K562 (cell line): ENCODE data around the gene MBOAT1. TPM values are rescaled to one million over a fixed set of nuclear protein-coding genes. Genes with fewer than 3 reads are reported as not detected.

Source experiments
- ATAC-seq: fragments of 200-7000 bp; cut with Tn5 transposase; 3 replicates; pipeline ENCODE4 v1.9.1; 2020; ENCODE audit warnings: moderate library complexity
- BruUV-seq: library from RNA; stranded (reverse); fragments of 400-500 nt; replicated peaks from 2 replicates; lab custom pipeline; 2021; lab: Mats Ljungman, UMichigan
- CTCF ChIA-PET: fragments of 300-600 bp; formaldehyde crosslinking; extraction: SDS; loops from one replicate; lab custom pipeline; 2021; ENCODE audit warnings: low intra/inter-chr PET ratio; lab: Yijun Ruan, JAX
- POLR2A ChIA-PET: fragments of 300-600, 350-650 bp; sonication (Branson Sonifier 250); formaldehyde crosslinking; extraction: SDS; loops from one replicate; lab custom pipeline; 2021; ENCODE audit warnings: antibody characterized with exemption, inconsistent platforms; lab: Yijun Ruan, JAX
- DNase-seq, 4 experiments: peaks; one replicate each; pipeline versions ENCODE4 v3.0.0 to v3.0.0-alpha.2; 2011 to 2018; ENCODE audit warnings: low spot score in 3 of 4, mixed read lengths in 3 of 4; ENCODE audit errors: extremely low read depth in 1 of 4
- FAIRE-seq: peaks from 2 replicates; lab custom pipeline; 2011; peaks lifted over from hg19 to GRCh38; lab: Jason Lieb, UNC
- H2AFZ ChIP-seq: 2 replicates; pipeline ENCODE4 v1.6.0; 2011; ENCODE audit warnings: low read depth, low read length, control low read depth, inconsistent platforms
- H3K27ac ChIP-seq: fragments of 200-600 bp; 3 replicates; pipeline ENCODE4 v1.8.0; 2011; ENCODE audit warnings: low read depth, mild to moderate bottlenecking, control low read depth, inconsistent platforms, low read length, moderate library complexity, mixed read lengths; ENCODE audit errors: extremely low read depth
- H3K27me3 ChIP-seq, 2 experiments: fragments of 300-600 bp in 1 of 2; 2 replicates in 1 of 2; 3 replicates in 1 of 2; pipeline versions ENCODE4 v1.6.0 to v1.8.0; 2011; ENCODE audit warnings: inconsistent platforms in 2 of 2, low read length in 2 of 2, mild to moderate bottlenecking in 1 of 2, mixed read lengths in 1 of 2, moderate library complexity in 1 of 2; ENCODE audit not compliant: control insufficient read depth in 2 of 2, insufficient read depth in 2 of 2
- H3K36me3 ChIP-seq: fragments of 300-600 bp; 3 replicates; pipeline ENCODE4 v1.8.0; 2011; ENCODE audit warnings: mild to moderate bottlenecking, low read length, inconsistent platforms; ENCODE audit not compliant: control insufficient read depth, insufficient read depth
- H3K4me1 ChIP-seq, 2 experiments: fragments of 200-600 bp in 1 of 2; replicated peaks in 1 of 2; 2 replicates in 1 of 2; 3 replicates in 1 of 2; pipeline versions ENCODE4 v1.5.1 to v1.8.0; 2011; ENCODE audit warnings: inconsistent platforms in 2 of 2, low read length in 2 of 2, mild to moderate bottlenecking in 1 of 2, mixed read lengths in 1 of 2, moderate library complexity in 1 of 2; ENCODE audit not compliant: control insufficient read depth in 2 of 2, insufficient read depth in 2 of 2
- H3K4me2 ChIP-seq: 2 replicates; pipeline ENCODE4 v1.6.1; 2011; ENCODE audit warnings: low read length, control low read depth, inconsistent platforms, mixed read lengths; ENCODE audit not compliant: insufficient read depth
- H3K4me3 ChIP-seq: fragments of 200-600 bp; sonication (generic), shearing (Covaris generic); 2 replicates; pipeline ENCODE4 v1.5.1; 2016; ENCODE audit warnings: control low read depth, inconsistent platforms
- H3K79me2 ChIP-seq: fragments of 200-600 bp; 3 replicates; pipeline ENCODE4 v1.8.0; 2011; ENCODE audit warnings: low read length, inconsistent platforms; ENCODE audit not compliant: control insufficient read depth, insufficient read depth
- H3K9ac ChIP-seq, 2 experiments: 2 replicates each; pipeline versions ENCODE4 v1.6.0 to v1.6.1; 2011; ENCODE audit warnings: low read depth in 2 of 2, low read length in 2 of 2, control low read depth in 1 of 2, inconsistent platforms in 1 of 2, mild to moderate bottlenecking in 1 of 2, mixed read lengths in 1 of 2; ENCODE audit not compliant: insufficient read depth in 1 of 2
- H3K9me1 ChIP-seq: one replicate; pipeline ENCODE4 v1.6.0; 2011; ENCODE audit warnings: inconsistent platforms, mild to moderate bottlenecking, low read length, moderate library complexity; ENCODE audit not compliant: control insufficient read depth, insufficient read depth
- H3K9me3 ChIP-seq: replicated peaks from 2 replicates; pipeline ENCODE4 v1.5.1; 2011; ENCODE audit warnings: low read depth, low read length, inconsistent platforms; ENCODE audit not compliant: control insufficient read depth, insufficient read depth
- H4K20me1 ChIP-seq: replicated peaks from 2 replicates; pipeline ENCODE4 v1.6.1; 2011; ENCODE audit warnings: low read length, inconsistent platforms, mixed read lengths; ENCODE audit not compliant: control insufficient read depth, insufficient read depth
- CAMTA2 ChIP-seq: fragments of 250-450 bp; sonication (Bioruptor Pico); conservative IDR thresholded peaks from 2 replicates; pipeline ENCODE4 v1.5.1; 2022
- FOXA1 ChIP-seq: fragments of 450-650 bp; IDR thresholded peaks from 2 replicates; pipeline ENCODE4 v1.6.1; 2016; ENCODE audit warnings: mild to moderate bottlenecking, borderline replicate concordance
- FOXA3 ChIP-seq, 2 experiments: fragments of 450-650 bp in 1 of 2; sonication (generic) in 1 of 2; formaldehyde crosslinking; IDR thresholded peaks in 1 of 2; conservative IDR thresholded peaks in 1 of 2; 2 replicates each; pipeline versions ENCODE4 v1.4.0 to v1.8.0; 2020 to 2022; ENCODE audit warnings: mild to moderate bottlenecking in 2 of 2, missing genetic modification reagents in 1 of 2
- HNRNPH1 ChIP-seq: fragments of 200-400 bp; formaldehyde crosslinking; optimal IDR thresholded peaks from 2 replicates; pipeline ENCODE3; 2017; ENCODE audit warnings: low read depth, mild to moderate bottlenecking, low read length, moderate library complexity
- NCOR1 ChIP-seq: fragments of 450-650 bp; IDR thresholded peaks from 2 replicates; pipeline ENCODE4 v1.6.1; 2016; ENCODE audit warnings: mild to moderate bottlenecking, moderate library complexity
- PRDM10 ChIP-seq: fragments of 450-650 bp; IDR thresholded peaks from 2 replicates; pipeline ENCODE4 v1.6.1; 2018; ENCODE audit not compliant: partially characterized antibody
- ZNF592 ChIP-seq: fragments of 450-650 bp; IDR thresholded peaks from 2 replicates; pipeline ENCODE4 v1.6.1; 2017; ENCODE audit warnings: antibody characterized with exemption, mild to moderate bottlenecking
- ZNF695 ChIP-seq: fragments of 450-650 bp; formaldehyde crosslinking; IDR thresholded peaks from 2 replicates; pipeline ENCODE4 v1.4.0; 2020; ENCODE audit warnings: mild to moderate bottlenecking, moderate library complexity
- WGBS: fragments of 100-300 bp; shearing (Covaris generic); methylation state at CpG from one replicate; pipeline ENCODE4 v1.1.6; 2016; ENCODE audit warnings: low coverage, mixed read lengths; ENCODE audit not compliant: insufficient coverage; ENCODE audit errors: missing lambda C conversion rate; 5-methylcytosine and 5-hydroxymethylcytosine counted together
- in situ Hi-C: fragments of 300-500 bp; cut with MboI; formaldehyde crosslinking; loops from 4 replicates; pipeline ENCODE4 v1.15.0; 2018; ENCODE audit warnings: inconsistent platforms, mixed read lengths
- intact Hi-C: fragments of 100-400 bp; cut with micrococcal nuclease; formaldehyde crosslinking; loops from 2 replicates; pipeline ENCODE4 v1.14.2; 2022
- polyA plus RNA-seq, 8 experiments: library from polyadenylated mRNA; depleted of rRNA in 4 of 8; stranded (reverse) in 5 of 8; unstranded in 3 of 8; fragments of >200 nt; fragmentation: Nextera tagmentation in 2 of 8; fragmentation: Illumina TruSeq in 1 of 8; extraction: Ambion mirVana in 2 of 8; extraction: Trizol in 1 of 8; gene quantifications; 2 replicates each; pipeline versions ENCODE4 v1.2.1 to v1.2.3, GENCODE V29; 2011 to 2014; ENCODE audit warnings: inconsistent platforms in 1 of 8, missing spikeins in 1 of 8
- total RNA-seq, 7 experiments: library from RNA; depleted of rRNA in 6 of 7; stranded (reverse); fragments of >200 nt in 6 of 7; fragmentation: Illumina TruSeq in 2 of 7; extraction: Trizol in 2 of 7; gene quantifications; 2 replicates each; pipeline versions ENCODE4 v1.2.1 to v1.2.3, GENCODE V29; 2011 to 2021; ENCODE audit warnings: low replicate concordance in 1 of 7

MBOAT1 gene
- total and polyA plus RNA-seq, 9 of the 15 experiments (the other 6 are each of a cell fraction or from before 2014, with no cell fraction given) = 0.13 to 16.5 (median 10.3) TPM

GRCh38 chr6:20085817-20086216 is 126.5 kb downstream of the MBOAT1 start:
- DNase-seq = no peak
- no TSS peak for BruUV-seq
- ChIA-PET CTCF (no interaction called here), POLR2A (no interaction called here)
- H3K4me1 ChIP-seq = no peaks in the 10 kb centered on the region
- peaks cover 3% of the 10 kb centered on the region for H3K9me3 ChIP-seq
- no peak for ATAC-seq
- in situ Hi-C loops (no loop called here), intact Hi-C loops (no loop called here)
- no peaks in the 10 kb centered on the region for H3K36me3 ChIP-seq
- no peaks in the 10 kb centered on the region for H4K20me1 ChIP-seq
- no peak overlapping the region for H3K9ac ChIP-seq
- no peaks in the 10 kb centered on the region for H3K9me1 ChIP-seq
- no peaks in the 10 kb centered on the region for H3K79me2 ChIP-seq
- no peak overlapping the region for H3K4me3 ChIP-seq
- WGBS = 0% methylated on average over 2 of the region's 2 CpGs
- no peaks in the 10 kb centered on the region for H3K27me3 ChIP-seq
- H3K27ac ChIP-seq = no peak overlapping the region
- no peak for FAIRE-seq
- H3K4me2 ChIP-seq = no peak overlapping the region
- peak in 1 of 2 experiments; percentile 89; a peak in 2 of 4 replicates for TF ChIP-seq FOXA3 (CRISPR knock-in tag; conservative IDR thresholded peaks at IDR 0.05 in 1 of 2, IDR thresholded peaks at IDR 0.05 in 1 of 2)
- no peak for TF ChIP-seq ZNF695 (CRISPR knock-in tag)
- TF ChIP-seq FOXA1 = peak; percentile 73
- TF ChIP-seq HNRNPH1 = no peak
- TF ChIP-seq, all 486 proteins: peak for 2
- H2AFZ ChIP-seq = no peak overlapping the region

GRCh38 chr6:20084411-20084810 is 127.9 kb downstream of the MBOAT1 start:
- intact Hi-C loops = no loop called here
- Histone ChIP-seq H2AFZ (no peak overlapping the region), H3K36me3 (no peaks in the 10 kb centered on the region), H3K27ac (no peak overlapping the region), H3K4me3 (no peak overlapping the region), H4K20me1 (no peaks in the 10 kb centered on the region)
- ATAC-seq (no peak), DNase-seq (no peak)
- TF ChIP-seq PRDM10 = no peak
- no peak for TF ChIP-seq ZNF592
- no peak for TF ChIP-seq CAMTA2 (CRISPR knock-in tag)
- TF ChIP-seq NCOR1 = no peak
- TF ChIP-seq, all 486 proteins: peak for 0
- FAIRE-seq = no peak
- BruUV-seq = no TSS peak
- H3K27me3 ChIP-seq = no peaks in the 10 kb centered on the region
- ChIA-PET POLR2A (no interaction called here), CTCF (no interaction called here)
- no peaks in the 10 kb centered on the region for H3K9me1 ChIP-seq
- in situ Hi-C loops = no loop called here
- peaks cover 3% of the 10 kb centered on the region for H3K9me3 ChIP-seq
- H3K79me2 ChIP-seq = no peaks in the 10 kb centered on the region
- H3K9ac ChIP-seq = no peak overlapping the region
- no peak overlapping the region for H3K4me2 ChIP-seq
- no peaks in the 10 kb centered on the region for H3K4me1 ChIP-seq
